ENCODE measurements around the gene HMCN2. TPM values are rescaled to one million over a fixed set of nuclear protein-coding genes. Genes with fewer than 3 reads are reported as not detected.

Gene HMCN2
- total and polyA plus RNA-seq, 4 donors, result 0.24 to 1.8 (median 0.29) TPM

DNA sequence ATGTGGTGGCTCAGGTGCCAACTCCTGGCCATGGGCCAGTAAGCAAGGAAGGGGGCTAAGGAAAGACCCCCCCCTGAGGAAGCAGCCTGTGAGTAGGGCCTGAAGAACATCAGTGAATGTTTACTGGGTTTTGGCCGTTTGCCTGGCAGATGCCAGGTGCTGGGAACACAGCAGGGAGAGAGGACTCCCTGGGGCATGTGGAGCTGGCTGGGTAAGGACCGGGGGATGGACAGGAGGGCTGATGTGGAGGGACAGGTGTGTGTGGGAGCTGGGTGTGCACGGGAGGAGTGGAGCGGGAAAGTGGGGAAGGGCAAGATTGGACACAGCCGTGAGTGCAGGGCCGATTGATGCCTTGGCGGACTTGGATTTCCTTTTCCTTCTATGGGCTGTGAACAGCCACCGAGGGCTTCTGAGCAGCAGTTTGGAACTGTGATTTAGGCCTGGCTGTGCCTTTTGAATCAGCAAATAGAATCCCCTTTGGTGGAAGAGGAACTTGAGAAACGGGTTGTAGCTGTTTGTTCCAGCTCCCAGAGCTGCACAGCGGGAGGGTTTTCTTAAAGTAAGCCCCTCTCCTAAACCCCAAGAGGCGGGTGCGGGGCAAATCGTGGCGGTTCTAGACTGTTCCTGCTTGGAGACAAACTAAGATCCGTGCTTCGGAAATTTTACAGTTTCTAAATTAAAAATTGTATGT is 3.1 kb downstream of the HMCN2 start:
- Histone ChIP-seq H3K4me3 (ENCODE audit: low read depth in 1 of 3, low read length in 3 of 3) (no peak overlapping the region), H3K27ac (ENCODE audit: low read depth in 1 of 2, low read length in 2 of 2) (no peak overlapping the region), H3K27me3 (ENCODE audit: control insufficient read depth in 4 of 4, insufficient read depth in 4 of 4, low read length in 3 of 4) (peaks cover 0 to 2% (median 0%) of the 10 kb centered on the region in 4 donors), H3K4me1 (ENCODE audit: control insufficient read depth in 4 of 4, insufficient read depth in 4 of 4, low read length in 3 of 4) (peaks cover 3 to 17% (median 12%) of the 10 kb centered on the region in 4 donors), H3K9ac (ENCODE audit: low read depth in 1 of 2, low read length in 2 of 2) (no peak overlapping the region), H3K9me3 (ENCODE audit: control insufficient read depth in 4 of 4, low read length in 3 of 4) (no peaks in the 10 kb centered on the region), H3K36me3 (ENCODE audit: control insufficient read depth in 4 of 4, insufficient read depth in 3 of 4, low read depth in 1 of 4, low read length in 3 of 4) (no peaks in the 10 kb centered on the region)
- DNase-seq (ENCODE audit: low spot score), result no peak
- TF ChIP-seq CTCF (IDR thresholded peaks at IDR 0.05; ENCODE audit: low read depth, low read length, missing input control) (no peak), ZBTB33 (IDR thresholded peaks at IDR 0.05) (no peak)
- TF ChIP-seq, protein P1, sequence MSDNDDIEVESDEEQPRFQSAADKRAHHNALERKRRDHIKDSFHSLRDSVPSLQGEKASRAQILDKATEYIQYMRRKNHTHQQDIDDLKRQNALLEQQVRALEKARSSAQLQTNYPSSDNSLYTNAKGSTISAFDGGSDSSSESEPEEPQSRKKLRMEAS (IDR thresholded peaks at IDR 0.05), result no peak
- 72% methylated on average over 16 of the region's 16 CpGs for WGBS

DNA sequence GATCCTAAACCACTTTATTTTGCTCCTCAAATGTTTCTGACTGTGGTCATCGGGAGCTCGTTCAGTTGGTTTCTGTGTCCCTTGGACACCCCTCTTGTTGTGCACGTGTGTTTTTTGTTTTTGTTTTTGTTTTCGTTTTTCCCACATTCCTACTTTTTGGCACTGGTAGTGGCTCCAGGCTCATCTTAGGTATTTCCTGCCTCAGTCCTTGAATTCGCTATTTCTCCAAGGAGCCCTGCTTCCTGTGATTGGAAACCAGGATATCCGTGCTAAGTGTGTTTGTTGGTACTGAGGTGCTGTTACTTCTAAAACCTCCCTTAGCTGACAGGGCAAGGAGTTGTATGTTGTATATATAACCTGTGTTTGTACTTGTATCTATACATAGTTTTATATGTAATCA is 5.9 kb downstream of the HMCN2 start:
- Histone ChIP-seq H3K4me3 (ENCODE audit: low read depth in 1 of 3, low read length in 3 of 3) (no peak overlapping the region), H3K9ac (ENCODE audit: low read depth in 1 of 2, low read length in 2 of 2) (no peak overlapping the region), H3K27ac (ENCODE audit: low read depth in 1 of 2, low read length in 2 of 2) (no peak overlapping the region), H3K9me3 (ENCODE audit: control insufficient read depth in 4 of 4, low read length in 3 of 4) (no peaks in the 10 kb centered on the region), H3K27me3 (ENCODE audit: control insufficient read depth in 4 of 4, insufficient read depth in 4 of 4, low read length in 3 of 4) (no peaks in the 10 kb centered on the region), H3K4me1 (ENCODE audit: control insufficient read depth in 4 of 4, insufficient read depth in 4 of 4, low read length in 3 of 4) (no peaks in the 10 kb centered on the region), H3K36me3 (ENCODE audit: control insufficient read depth in 4 of 4, insufficient read depth in 3 of 4, low read depth in 1 of 4, low read length in 3 of 4) (no peaks in the 10 kb centered on the region)
- no peak for DNase-seq (ENCODE audit: low spot score)
- 76% methylated on average over 6 of the region's 6 CpGs for WGBS
- TF ChIP-seq, protein P1 (IDR thresholded peaks at IDR 0.05), result no peak
- TF ChIP-seq SP1 (IDR thresholded peaks at IDR 0.05) (no peak), FOXA2 (IDR thresholded peaks at IDR 0.05) (no peak), HNF4G (IDR thresholded peaks at IDR 0.05) (no peak), ZBTB33 (IDR thresholded peaks at IDR 0.05) (no peak), YY1 (IDR thresholded peaks at IDR 0.05) (no peak), RXRA (IDR thresholded peaks at IDR 0.05) (no peak)
- TF ChIP-seq, protein P2, sequence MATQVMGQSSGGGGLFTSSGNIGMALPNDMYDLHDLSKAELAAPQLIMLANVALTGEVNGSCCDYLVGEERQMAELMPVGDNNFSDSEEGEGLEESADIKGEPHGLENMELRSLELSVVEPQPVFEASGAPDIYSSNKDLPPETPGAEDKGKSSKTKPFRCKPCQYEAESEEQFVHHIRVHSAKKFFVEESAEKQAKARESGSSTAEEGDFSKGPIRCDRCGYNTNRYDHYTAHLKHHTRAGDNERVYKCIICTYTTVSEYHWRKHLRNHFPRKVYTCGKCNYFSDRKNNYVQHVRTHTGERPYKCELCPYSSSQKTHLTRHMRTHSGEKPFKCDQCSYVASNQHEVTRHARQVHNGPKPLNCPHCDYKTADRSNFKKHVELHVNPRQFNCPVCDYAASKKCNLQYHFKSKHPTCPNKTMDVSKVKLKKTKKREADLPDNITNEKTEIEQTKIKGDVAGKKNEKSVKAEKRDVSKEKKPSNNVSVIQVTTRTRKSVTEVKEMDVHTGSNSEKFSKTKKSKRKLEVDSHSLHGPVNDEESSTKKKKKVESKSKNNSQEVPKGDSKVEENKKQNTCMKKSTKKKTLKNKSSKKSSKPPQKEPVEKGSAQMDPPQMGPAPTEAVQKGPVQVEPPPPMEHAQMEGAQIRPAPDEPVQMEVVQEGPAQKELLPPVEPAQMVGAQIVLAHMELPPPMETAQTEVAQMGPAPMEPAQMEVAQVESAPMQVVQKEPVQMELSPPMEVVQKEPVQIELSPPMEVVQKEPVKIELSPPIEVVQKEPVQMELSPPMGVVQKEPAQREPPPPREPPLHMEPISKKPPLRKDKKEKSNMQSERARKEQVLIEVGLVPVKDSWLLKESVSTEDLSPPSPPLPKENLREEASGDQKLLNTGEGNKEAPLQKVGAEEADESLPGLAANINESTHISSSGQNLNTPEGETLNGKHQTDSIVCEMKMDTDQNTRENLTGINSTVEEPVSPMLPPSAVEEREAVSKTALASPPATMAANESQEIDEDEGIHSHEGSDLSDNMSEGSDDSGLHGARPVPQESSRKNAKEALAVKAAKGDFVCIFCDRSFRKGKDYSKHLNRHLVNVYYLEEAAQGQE (IDR thresholded peaks at IDR 0.05), result no peak

All from liver (tissue), 9 donors.